Calu3 (cell line): Measurements from ENCODE around the gene NMUR1. TPM values are rescaled to one million over a fixed set of nuclear protein-coding genes. Genes with fewer than 3 reads are reported as not detected.

ENCODE experiments used
- BruUV-seq: library from RNA; stranded (reverse); fragments of 400-500 nt; replicated peaks from 2 replicates; lab custom pipeline; 2021; lab: Mats Ljungman, UMichigan
- CTCF ChIA-PET: fragments of 300-600 bp; sonication (Branson Sonifier 250); formaldehyde crosslinking; loops from one replicate; lab custom pipeline; 2022; ENCODE audit warnings: antibody characterized with exemption; lab: Charles Lee
- DNase-seq: peaks from one replicate; pipeline ENCODE4 v3.0.0; 2022
- H3K27ac Mint-ChIP-seq: one replicate; pipeline ENCODE4 v1.8.0; 2022; ENCODE audit warnings: mixed read lengths; ENCODE audit not compliant: unreplicated experiment
- H3K27me3 Mint-ChIP-seq: one replicate; pipeline ENCODE4 v1.8.0; 2022; ENCODE audit warnings: mixed read lengths; ENCODE audit not compliant: unreplicated experiment
- H3K36me3 Mint-ChIP-seq: one replicate; pipeline ENCODE4 v1.8.0; 2022; ENCODE audit warnings: mild to moderate bottlenecking, moderate library complexity, mixed read lengths; ENCODE audit not compliant: insufficient read depth, unreplicated experiment
- H3K4me1 Mint-ChIP-seq: one replicate; pipeline ENCODE4 v1.8.0; 2022; ENCODE audit warnings: mild to moderate bottlenecking, low read depth, mixed read lengths; ENCODE audit not compliant: unreplicated experiment
- H3K4me3 Mint-ChIP-seq: one replicate; pipeline ENCODE4 v1.8.0; 2022; ENCODE audit warnings: mild to moderate bottlenecking, low read depth, moderate library complexity, mixed read lengths; ENCODE audit not compliant: unreplicated experiment
- H3K9me3 Mint-ChIP-seq: one replicate; pipeline ENCODE4 v1.8.0; 2022; ENCODE audit warnings: low read depth, mixed read lengths; ENCODE audit not compliant: unreplicated experiment
- intact Hi-C: fragments of 100-400 bp; cut with micrococcal nuclease; formaldehyde crosslinking; loops from one replicate; pipeline ENCODE4 v1.10.0; 2022; ENCODE audit not compliant: unreplicated experiment
- total RNA-seq: library from RNA; stranded (reverse); gene quantifications from 2 replicates; pipeline ENCODE4 v1.2.3, GENCODE V29; 2022
- TF ChIP-seq, protein P1 (sequence below): fragments of 200-600 bp; IDR thresholded peaks from one replicate; pipeline ENCODE4 v1.8.0; 2022; ENCODE audit warnings: antibody characterized with exemption; ENCODE audit not compliant: unreplicated experiment

Gene NMUR1
- total RNA-seq, 1 experiment from 2014 or later: not detected

DNA sequence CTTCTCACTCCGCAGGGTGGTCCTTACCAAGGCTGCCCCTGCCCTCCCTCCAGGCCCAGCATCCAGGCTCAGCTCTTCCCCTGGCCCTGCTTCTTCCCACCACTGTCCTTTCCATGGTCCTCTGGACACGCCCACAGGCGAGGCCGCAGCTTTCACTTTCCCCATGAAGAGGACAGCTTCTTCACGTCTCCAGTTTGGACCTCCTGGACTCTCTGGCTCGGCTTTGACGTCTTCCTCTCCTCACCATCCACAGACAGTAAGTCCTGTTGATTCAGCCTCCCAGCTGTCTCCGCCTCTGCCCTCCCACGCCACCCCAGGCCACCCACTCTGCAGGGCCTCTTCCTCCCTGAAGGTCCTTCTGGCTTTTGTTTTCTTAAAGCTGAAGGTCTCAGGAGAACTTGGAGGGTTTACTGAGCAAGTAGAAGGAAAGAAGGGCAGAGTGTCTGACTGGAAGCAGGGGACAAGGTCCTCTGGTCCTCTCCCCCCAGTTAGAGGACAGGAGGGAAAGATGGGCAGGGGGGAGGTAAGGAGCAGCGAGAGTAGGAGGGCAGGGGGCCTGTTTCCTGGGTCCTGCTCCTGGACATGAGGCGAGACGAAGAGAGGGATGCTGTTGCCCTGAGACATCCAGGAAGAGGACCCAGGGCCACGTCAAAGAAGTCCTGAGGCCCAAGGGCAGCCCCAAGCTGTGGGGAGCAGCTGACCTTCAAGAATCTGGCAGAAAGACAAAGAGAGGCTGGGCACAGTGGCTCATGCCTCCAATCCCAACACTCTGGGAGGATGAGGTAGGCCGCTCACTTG is 24.7 kb upstream of the NMUR1 start:
- TF ChIP-seq, protein P1, sequence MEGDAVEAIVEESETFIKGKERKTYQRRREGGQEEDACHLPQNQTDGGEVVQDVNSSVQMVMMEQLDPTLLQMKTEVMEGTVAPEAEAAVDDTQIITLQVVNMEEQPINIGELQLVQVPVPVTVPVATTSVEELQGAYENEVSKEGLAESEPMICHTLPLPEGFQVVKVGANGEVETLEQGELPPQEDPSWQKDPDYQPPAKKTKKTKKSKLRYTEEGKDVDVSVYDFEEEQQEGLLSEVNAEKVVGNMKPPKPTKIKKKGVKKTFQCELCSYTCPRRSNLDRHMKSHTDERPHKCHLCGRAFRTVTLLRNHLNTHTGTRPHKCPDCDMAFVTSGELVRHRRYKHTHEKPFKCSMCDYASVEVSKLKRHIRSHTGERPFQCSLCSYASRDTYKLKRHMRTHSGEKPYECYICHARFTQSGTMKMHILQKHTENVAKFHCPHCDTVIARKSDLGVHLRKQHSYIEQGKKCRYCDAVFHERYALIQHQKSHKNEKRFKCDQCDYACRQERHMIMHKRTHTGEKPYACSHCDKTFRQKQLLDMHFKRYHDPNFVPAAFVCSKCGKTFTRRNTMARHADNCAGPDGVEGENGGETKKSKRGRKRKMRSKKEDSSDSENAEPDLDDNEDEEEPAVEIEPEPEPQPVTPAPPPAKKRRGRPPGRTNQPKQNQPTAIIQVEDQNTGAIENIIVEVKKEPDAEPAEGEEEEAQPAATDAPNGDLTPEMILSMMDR: no peak
- DNase-seq: no peak
- intact Hi-C loops: no loop called here
- Mint-ChIP-seq H3K9me3 (peaks cover 7% of the 10 kb centered on the region), H3K4me3 (no peak overlapping the region), H3K36me3 (no peaks in the 10 kb centered on the region), H3K27ac (no peak overlapping the region), H3K4me1 (no peaks in the 10 kb centered on the region), H3K27me3 (peaks cover 33% of the 10 kb centered on the region)
- no TSS peak for BruUV-seq
- CTCF ChIA-PET: interaction anchor here (1.1 kb wide), 1 partner anchor 11 kb away, joined by 3 read pairs; no protein-coding TSS in a partner anchor

DNA sequence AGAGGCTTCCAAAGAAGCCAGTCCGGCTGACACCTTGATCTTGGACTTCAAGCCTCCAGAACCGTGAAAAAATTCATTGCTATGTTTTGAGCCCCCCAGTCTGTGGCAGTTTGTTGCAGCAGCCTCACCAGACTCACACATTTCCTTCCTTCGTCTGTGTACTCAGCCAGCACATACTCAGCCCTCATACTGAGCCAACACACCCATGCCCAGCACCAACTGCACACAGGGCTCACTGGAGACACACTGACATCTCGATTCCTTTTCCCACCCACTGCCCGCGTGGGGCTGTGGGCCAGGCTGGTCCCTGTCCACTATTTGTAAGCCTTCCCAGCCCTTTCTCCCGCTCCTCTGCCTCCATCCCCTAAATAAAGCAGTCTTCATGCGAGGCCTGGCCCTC is 24.1 kb upstream of the NMUR1 start:
- no peaks in the 10 kb centered on the region for H3K4me1 Mint-ChIP-seq
- H3K36me3 Mint-ChIP-seq: no peaks in the 10 kb centered on the region
- TF ChIP-seq, protein P1: no peak
- no peak overlapping the region for H3K4me3 Mint-ChIP-seq
- no peak overlapping the region for H3K27ac Mint-ChIP-seq
- CTCF ChIA-PET: interaction anchor here (1.1 kb wide), 1 partner anchor 12 kb away, joined by 3 read pairs; no protein-coding TSS in a partner anchor
- H3K9me3 Mint-ChIP-seq: peaks cover 7% of the 10 kb centered on the region
- BruUV-seq: no TSS peak
- peaks cover 39% of the 10 kb centered on the region for H3K27me3 Mint-ChIP-seq
- DNase-seq: no peak
- intact Hi-C loops: no loop called here

DNA sequence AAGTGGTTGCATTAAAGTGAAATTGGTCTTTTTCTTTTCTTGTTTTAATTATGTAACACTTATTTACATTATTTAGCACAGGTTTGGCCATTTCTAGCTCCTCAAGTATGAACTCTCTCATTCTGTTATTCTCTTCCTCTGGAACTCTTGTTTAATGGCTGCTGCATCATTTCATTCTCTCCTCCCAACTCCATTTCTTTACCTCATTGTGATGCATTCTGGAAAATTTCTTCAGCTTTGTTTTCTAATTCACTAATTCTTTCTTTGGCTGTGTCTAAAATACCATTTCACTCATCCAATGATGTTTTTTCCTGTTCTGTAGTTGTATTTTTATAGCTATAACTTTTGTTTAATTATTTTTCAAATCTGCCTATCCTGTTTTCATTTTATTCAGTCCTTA is 22.5 kb upstream of the NMUR1 start:
- Mint-ChIP-seq H3K9me3 (peaks cover 7% of the 10 kb centered on the region), H3K4me3 (no peak overlapping the region), H3K36me3 (no peaks in the 10 kb centered on the region), H3K27me3 (peaks cover 42% of the 10 kb centered on the region), H3K4me1 (no peaks in the 10 kb centered on the region), H3K27ac (no peak overlapping the region)
- no peak for DNase-seq
- intact Hi-C loops: no loop called here
- TF ChIP-seq, protein P1: no peak
- no TSS peak for BruUV-seq
- CTCF ChIA-PET: no interaction called here

DNA sequence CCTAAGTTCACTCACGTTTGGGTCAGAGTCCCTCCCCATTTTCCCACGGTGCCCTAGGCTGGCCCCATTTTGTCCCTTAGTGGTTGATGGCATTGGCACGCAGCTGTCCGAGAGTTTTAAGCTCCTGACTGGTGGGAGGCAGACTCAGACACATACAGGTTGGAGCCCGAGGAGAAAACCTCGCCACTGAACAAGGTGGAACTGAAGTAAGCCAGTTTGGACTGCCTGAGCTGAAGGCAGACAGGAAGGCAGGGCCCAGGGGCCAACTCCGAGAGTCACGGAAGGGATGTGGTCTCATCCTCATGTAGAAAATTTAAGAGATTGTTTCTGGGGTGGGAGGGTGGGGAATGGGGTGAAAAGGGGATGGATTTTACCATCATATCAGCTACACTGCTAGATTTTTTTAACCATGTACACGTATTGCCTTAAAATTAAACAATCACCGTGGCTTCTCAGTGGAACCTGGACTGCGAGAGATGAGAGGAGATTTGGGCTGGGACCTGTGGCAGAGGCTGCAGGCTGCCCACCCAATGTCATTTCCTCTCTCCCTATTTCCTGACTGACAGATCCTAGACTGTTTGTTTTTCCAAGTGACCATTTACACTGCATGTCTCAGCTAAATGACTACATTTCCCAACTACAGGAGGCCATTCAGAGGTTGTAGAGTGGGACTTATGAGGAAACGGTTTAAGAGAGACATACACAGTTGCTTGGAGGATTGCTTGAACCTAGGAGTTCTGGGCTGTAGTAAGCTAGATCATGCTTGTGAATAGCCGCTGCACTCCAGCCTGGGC is 19.4 kb upstream of the NMUR1 start:
- no peak for DNase-seq
- Mint-ChIP-seq H3K4me1 (no peaks in the 10 kb centered on the region), H3K36me3 (no peaks in the 10 kb centered on the region), H3K27me3 (peaks cover 40% of the 10 kb centered on the region), H3K4me3 (no peak overlapping the region), H3K9me3 (peaks cover 7% of the 10 kb centered on the region), H3K27ac (no peak overlapping the region)
- intact Hi-C loops: no loop called here
- BruUV-seq: no TSS peak
- CTCF ChIA-PET: no interaction called here
- TF ChIP-seq, protein P1: no peak
